GM21576 (cell line): Measurements from ENCODE around the gene JMJD4.
"Not testable (repeated sequence)": the region's sequence is repeated elsewhere in the genome, so short reads cannot be mapped to it uniquely, and the experiment has no call there.

Source experiments
- ATAC-seq: cut with Tn5 transposase; IDR thresholded peaks from one replicate; pipeline ENCODE4 v1.9.1; 2021; ENCODE audit warnings: mild to moderate bottlenecking, moderate library complexity; ENCODE audit not compliant: unreplicated experiment

Gene JMJD4

DNA sequence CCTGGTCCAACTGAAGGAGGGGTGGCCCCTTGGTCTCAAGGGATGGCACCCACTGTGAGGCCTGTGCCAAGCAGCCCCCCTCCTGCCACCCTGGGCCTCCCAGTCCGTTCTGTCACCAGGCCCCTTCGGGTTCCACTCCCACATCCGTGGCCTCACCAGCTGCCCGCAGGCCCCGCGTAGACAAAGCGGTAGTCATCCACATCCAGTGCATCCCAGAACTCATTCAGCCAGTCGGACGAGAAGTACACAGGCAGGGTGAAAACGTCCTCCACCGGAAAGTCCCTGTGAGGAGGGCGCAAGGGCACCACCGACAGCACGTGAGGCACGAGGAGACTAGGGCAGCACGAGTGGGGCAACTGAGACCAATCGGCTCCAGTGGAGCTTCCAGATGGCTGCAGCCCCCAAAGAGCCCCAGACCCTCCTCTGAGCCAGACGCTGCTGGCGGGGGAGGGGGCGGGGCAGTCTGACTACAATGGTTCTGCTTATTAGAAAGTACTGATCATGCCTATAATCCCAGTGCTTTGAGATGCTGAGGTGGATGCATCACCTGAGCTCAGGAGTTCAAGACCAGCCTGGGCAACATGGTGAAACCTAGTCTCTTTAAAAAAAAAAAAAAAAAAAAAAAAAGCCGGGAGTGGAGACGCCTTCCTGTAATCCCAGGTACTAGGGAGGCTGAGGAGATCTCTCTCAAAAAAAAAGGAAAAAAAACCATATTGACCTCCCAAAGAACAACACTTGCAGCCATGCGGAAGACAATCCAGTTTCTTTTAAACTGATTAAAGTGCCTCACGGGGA, 1.2 kb downstream of the JMJD4 start:
- no peak for ATAC-seq

DNA sequence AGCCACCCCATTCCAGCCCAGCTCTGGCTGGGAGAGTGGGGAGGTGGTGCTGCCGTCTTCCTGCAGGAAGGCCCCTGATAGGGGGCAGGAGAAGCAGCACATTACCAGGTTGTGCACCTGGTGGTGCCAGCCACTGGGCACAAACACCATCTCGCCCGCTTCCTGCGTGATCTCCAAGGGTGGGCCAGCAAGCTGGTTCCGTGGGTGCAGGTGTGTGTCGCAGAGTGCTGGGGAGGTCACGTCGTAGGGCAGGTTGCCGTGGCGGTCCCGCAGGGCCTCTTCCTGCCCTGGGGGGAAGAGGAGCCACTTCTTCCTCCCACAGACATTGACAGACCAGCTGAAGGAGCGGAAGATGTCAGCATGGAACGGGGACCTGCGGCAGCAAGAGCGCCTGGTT, 1.8 kb downstream of the JMJD4 start:
- ATAC-seq: no peak

DNA sequence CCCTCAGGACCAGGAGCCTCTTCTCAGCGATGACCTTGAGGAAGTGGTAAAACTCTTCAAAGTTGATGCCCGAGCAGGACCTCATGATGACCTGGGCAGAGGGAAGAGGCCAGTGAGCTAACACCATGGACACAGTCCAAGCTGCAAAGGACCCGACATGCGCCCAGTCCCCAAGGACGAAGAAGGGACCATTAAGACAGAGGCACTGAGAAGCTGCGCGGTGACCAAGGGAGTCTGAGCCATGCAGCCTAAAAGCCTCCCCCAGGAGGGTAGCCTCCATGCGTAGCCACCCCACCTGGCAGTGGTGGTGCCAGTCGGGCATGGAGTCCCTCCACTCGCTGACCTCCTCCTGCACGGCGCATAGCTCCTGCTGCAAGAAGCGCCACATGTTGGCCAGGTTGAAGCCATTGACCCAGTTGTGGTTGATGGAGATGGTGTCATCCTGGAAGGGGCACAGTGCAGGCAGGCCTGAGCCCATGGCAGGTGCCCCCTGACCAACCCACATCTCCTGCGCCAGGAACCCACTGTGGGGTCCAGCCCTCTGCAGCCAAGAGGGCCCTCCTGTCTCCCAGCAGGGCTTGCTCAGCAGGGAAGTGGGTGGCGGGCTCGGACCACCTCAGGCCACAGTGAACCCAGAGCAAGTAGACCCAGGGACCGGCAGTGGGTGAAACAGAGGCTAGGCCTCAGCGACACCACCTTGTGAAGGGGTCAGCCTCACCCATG, 2.4 kb downstream of the JMJD4 start:
- ATAC-seq: no peak

DNA sequence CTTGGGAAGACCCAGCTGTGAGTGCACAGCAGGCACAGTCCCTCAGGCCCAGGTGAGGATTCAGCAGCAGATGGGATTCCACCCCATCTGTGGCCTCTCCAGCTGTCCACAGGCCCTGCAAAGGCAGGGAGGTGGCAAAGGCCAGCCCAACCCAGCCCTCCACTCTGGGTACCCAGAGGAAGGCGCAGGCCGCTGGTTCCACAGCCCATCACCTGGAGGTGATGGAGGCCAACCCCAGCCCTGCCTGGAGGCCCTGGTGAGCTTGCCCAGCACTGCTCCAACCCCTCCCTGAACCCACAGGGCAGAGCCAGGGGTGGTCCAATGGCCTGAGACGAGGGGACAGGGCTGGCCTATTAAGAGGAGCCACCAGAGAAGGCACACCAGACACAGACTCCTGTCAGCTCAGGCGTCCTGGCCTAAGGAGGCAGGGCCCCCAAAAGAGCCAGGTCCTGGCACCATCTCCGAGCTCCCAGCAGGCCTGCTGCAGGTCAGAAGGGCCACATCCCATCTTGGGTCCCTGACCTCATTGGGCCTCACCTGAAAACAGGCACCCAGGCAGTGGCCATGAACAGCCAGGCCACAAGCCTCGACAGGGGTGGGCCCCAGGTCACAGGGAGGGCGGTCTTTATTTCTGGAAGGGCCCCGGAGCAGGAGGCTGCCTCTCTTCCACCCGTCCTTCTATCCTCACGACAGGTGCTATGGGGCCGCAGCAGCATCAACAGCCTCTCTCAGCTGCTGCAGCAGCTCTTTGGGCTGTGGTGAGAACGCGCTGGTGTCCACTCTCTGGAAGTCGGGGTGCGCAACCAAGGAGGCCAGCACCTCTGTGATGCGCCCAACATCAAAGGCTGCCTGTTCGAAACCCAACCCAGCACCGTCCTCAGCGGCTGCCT, 3.2 kb downstream of the JMJD4 start:
- no peak for ATAC-seq

DNA sequence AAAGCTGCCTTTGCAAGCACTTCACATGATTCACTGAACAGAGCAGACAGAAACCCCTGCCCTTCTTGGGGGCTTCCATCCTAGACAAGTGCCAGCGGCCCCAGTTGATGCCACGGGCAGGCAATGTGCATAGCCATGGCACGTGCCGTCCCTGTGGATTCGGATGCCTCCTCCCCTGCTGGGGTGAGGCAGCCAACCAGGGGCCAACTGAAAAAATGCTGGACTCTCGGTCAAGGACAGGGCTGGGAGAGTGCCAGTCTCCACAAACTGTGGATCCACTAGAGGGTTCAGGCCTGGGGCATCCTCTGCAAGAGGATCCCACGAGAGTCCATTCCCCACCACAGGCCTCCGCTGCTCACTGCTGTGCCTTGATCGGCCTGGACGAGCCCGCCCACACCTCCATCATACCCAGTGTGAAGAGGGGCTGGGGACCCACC, 3.8 kb downstream of the JMJD4 start:
- no peak for ATAC-seq

DNA sequence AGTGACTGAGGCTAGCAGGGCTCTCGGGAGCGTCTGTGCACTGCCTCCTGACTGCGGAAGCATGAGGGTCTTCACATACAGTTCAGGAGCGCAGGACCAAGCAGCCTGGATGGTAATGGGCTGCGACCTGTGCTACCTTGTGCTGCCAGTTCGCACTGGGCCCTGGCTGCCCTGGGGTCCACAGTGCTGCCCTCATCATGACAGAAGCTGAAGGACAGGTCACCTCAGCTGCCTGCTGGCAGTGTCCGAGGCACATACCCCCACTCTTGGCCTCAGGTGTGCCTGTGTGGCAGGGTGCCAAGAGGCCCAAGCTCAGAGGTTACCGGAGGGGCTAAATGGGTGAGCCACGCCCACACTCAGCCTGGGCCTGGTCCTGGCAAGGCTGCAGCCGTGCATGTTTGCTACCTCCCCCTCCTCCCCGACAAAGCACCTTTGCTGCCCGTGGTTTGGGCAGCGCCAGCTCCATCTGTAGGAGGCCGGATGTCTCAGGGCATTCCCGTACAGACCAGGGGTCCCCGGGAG, 4.4 kb downstream of the JMJD4 start:
- ATAC-seq: no peak

DNA sequence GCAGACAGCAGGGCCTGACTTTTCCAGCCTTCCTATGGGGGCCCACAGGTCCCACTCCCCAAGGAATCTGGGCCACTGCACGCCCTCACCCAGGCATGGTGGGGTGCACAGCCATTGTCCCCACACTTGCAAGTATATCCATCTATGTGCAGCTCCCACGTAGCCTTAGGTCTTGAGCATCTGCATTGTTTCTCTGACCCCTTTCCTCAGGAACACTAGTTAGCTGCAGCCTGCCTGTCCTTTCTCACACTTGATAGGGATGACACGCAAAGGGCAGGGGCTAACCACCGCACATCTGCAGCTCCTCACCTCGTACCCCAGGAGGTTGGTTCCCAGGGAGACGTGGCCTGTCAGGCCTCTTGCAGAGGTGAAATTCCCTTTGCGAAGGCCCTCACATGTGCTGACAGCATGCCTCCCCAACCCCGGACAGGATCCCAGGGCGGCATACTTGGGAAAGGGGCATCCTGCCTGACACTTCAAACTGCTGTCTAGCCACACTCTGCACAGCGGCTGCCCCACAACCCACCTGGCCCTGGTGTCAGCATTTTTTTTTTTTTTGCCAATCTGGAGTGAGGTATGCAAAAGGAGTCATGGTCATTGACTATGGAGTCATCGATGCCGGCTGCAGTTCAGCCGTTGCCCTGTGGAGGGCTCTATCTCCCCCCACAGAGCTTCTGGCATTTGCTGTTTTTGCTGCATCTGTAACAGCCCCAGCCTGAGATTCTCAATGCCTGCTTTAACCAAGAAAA, 5.0 kb downstream of the JMJD4 start:
- ATAC-seq: peak; percentile 21

DNA sequence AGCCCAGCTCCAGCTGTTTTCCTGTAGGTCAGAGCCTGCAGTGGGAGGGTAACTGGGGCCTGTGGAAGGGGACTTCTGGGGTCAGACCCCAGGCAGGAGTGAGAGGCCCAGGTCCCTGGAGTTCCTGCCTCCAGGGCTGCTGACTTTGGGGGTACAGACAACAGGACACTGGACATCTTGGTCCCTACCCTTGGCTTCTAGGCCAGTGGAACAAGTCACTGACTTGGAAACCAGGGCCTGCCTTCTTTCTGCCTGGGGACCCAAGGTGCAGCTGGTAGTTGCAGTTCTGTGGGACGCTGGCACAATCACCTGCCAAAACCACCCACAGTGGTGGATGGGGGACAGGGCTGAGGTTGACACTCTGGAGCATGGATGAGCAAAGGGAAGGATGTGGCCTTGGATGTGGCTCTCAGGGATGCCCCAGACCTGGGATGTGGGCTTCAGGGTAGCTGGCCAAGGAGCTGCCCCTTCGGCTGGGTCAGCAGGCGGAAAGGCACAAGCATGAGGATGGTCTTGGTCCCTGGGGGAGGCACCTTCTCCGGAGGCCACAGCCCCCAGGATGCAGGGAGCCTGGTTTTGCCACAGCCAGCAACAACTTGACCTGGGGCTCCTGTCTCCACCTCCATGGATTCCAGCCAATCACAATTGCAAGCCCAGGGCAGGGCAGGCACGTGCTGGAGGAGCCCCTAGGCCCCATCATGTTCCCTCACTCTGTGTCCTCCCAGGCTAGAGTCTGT, 5.8 kb downstream of the JMJD4 start:
- no peak for ATAC-seq

DNA sequence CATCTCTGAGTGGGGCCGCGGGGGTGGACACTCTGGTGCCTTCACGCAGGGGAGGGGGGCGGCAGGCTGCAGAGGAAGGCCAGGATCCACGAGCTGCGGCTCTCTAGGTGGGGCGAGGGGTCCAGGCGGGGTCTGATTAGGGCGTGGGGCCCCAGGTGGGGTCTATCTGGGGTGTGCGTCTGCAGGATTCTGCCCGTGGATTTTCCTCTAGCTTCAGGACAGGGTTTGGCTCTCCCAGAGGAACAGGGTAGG, 6.3 kb downstream of the JMJD4 start:
- no peak for ATAC-seq

DNA sequence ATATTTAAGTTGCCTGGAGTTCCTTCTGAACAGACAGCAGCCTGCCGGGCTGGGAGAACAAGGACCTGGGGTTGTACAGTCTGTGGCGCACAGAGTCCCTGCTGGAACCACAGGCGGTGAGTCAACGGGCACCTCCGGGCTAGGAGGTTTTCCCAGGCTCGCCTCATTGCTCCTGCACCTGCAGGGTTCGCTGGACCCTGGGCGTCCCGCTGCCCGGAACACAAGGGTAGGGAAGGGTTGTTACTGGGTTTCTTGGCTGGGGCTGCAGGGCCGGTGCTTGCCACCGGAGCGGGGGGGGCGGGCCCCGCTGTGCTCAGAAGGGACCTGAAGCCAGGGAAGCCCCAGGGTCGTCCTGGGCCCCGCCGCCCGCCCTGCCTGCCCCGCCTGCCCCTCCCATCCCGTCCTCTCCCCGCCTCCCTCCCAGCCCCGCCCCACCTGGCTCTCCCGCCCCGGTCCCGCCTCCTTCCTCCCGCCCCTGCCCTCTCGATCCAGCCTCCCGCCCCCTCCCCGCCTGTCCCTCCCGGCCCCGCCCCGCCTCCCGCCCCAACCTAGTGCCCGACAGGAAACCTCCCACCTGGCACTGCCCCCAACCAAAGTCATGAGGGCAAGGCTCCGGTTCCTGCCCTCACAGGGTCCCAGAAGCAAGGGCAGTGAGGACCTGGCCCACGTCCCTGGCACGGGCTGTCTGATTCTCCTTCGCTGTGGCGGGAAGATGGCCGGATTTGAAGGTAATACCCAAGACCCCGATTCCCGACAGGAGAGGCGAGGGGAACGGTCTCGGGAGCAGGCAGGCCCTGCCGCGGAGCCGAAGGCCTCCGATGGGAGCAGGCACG, 6.8 kb downstream of the JMJD4 start:
- ATAC-seq: peak; percentile 39

DNA sequence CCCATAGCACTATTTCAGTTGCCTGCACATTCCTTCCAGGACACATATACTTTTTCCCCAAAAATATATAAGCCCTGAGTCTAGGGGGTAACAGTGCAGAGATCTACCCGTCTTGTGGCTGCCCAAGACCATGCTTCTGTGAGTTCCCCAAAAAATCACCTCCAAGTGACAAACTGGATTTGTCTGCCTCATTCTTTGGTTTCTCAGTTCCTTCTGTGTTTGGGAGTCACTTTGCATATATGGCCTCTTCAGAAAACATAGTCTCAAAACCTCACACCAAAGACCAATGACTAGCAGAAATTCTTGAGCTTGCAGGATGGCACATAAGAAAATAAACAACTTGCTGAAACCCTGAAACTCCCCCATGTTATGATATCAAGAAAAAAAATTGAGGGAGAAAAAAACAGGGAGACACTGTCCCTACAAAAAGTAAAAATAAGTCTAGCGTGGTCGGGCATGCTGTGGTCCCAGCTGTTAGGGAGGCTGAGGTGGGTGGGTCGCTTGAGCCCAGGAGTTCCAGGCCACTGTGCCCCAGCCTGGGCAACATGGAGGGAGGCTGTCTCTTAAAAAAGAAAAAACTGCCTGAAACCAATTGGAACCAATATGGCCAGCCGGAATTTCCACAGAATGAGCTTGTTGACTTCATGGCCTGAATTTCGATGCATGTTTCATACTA, 8.0 kb downstream of the JMJD4 start:
- ATAC-seq: no peak

DNA sequence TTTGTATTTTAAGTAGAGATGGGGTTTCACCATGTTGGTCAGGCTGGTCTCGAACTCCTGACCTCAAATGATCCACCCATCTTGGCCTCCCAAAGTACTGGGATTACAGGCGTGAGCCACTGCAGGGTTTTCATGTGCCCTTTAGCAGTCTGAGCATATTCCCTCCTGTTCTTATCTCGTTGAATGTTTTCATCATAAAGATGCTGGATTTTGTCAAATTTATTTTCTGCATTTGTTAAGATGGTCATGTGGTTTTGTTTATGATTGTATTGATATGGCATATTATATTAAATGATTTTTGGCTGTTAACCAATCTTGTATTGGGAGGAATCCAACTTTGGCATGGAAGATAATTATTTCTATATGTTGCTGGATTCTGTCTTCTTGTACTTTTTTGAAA, 8.8 kb downstream of the JMJD4 start:
- ATAC-seq: no peak

DNA sequence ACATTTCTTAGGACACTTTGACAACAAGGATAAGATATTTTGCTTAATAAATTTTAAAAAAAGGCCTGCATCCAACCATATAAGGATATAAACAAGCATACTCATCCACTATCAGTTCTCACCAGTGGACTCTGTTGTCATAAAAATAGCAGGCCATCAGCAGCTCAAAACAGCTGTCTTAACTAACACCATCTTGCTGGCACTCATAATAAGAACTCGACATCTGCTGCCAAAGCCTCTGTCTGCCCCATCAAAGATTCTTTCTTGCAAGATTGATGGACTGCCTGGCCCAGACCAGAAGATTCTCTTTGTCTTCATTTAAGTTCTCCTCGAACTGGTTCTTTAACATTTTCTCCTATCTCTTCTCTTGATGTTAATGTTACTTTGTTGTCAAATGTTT, 10.1 kb downstream of the JMJD4 start:
- ATAC-seq: no peak

DNA sequence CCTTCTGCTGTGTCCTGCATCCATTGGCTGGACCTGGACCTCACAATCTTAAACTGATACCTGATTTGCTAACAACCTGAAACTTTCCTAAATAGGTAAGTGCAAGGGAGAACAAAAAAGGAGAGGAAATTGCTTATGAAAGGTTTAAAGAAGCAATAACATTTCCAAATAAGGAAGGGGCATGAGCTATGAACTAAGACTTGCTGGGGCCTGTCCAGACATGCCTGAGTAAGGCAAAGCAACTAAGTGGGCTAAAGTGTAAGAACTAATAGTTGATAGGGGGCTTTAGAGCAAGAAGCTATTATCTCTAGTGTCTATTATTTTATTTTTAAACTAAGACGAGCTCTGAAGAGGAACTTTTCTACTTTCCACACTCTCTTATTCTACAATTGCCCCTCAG, 11.6 kb downstream of the JMJD4 start:
- ATAC-seq: no peak

DNA sequence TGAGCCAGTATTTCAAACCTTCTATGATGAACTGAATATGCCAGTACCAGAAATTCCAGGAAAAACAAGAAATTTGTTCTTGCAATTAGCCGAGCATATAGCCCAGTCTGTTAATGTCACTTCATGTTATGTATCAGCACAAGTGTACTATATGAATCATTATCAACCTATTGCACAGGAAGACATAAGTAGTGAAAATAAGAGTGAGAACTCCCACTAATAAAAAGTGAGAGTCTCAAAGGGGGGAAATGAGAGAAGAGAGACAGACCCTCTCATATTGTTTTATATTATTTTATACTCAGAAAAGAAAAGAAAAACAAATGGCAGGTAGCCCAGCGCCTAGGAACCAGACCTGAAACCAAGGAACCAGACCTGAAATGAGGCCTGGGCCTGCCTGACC, 16.2 kb downstream of the JMJD4 start:
- no peak for ATAC-seq

DNA sequence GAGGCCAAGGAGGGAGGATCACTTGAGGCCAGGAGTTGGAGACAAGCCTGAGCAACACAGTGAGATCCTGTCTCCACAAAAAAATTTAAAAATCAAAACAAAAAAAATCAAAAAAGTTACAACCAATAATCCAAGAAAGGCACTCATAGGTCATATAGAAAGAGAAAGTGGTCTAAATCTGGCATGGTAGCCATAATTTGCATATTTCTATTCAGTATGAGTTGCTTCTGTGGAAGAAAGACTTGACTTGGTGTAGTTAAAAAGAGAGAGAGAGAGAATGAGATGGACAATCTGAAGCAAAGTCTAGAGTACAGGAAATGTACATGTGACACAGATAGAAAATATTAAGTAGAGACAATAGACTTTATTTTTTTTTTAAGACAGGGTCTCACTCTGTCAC, 22.5 kb downstream of the JMJD4 start:
- ATAC-seq: peak; percentile 75

DNA sequence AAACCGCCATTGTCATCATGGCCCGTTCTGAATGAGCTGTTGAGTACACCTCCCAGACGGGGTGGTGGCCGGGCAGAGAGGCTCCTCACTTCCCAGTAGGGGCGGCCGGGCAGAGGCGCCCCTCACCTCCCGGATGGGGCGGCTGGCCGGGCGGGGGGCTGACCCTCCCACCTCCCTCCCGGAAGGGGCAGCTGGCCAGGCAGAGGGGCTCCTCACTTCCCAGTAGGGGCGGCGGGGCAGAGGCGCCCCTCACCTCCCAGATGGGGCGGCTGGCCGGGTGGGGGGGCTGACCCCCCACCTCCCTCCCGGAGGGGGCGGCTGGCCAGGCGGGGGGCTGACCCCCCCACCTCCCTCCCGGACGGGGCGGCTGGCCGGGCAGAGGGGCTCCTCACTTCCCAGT, 24.6 kb downstream of the JMJD4 start:
- ATAC-seq: not testable (repeated sequence)

DNA sequence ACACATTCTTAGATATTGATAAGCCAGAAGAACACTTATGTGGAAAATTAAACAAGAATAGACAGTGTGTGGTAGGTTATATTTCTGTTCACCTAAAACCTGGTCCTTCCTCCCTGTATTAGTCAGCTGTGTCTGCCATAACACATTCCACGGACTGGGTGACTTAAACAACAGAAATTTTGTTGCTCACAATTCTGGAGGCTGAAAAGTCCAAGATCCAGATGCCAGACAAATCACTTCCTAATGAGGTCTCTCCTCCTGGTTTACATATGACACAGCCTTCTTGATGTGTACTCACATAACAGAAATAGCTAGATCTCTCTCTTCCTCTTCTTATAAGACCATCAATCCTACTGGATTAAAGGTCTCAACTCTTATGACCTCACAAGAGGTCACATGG, 25.7 kb downstream of the JMJD4 start:
- no peak for ATAC-seq

DNA sequence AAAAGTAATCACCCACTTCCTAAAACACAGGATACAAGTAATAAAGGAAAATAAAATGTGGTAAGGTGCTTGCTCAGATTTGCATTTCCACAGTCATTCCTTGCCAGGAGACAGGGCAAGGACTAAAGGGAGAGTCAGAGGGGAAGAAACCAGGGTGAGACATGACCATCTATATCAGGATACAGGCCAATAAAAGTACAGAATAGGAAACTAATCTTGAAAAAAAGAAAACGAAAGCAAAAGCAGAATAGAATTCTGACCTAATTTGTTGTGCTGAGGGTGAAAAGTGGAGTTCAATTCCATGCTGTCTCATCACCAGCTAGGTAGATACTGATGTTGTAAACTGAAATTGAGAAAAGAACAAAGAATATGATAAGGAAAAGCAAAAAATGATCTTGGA, 27.3 kb downstream of the JMJD4 start:
- no peak for ATAC-seq
